ACHN (cell line): ENCODE measurements around the gene CEP170B.
"Not testable (repeated sequence)": the region's sequence is repeated elsewhere in the genome, so short reads cannot be mapped to it uniquely, and the experiment has no call there.

ENCODE experiments used
- DNase-seq: peaks from one replicate; pipeline ENCODE4 v3.0.0-alpha.2; 2015
- in situ Hi-C: cut with HindIII; loops from 2 replicates; pipeline ENCODE4 v1.10.0; 2017; ENCODE audit warnings: low sequenced_read_pairs, low pct_ligation_motif_present, low pct_unique_long_range_greater_than_20kb

The CEP170B gene

GRCh38 chr14:104895786-104896661, 31.0 kb downstream of the CEP170B start:
- in situ Hi-C loops = no loop called here
- no peak for DNase-seq

DNA sequence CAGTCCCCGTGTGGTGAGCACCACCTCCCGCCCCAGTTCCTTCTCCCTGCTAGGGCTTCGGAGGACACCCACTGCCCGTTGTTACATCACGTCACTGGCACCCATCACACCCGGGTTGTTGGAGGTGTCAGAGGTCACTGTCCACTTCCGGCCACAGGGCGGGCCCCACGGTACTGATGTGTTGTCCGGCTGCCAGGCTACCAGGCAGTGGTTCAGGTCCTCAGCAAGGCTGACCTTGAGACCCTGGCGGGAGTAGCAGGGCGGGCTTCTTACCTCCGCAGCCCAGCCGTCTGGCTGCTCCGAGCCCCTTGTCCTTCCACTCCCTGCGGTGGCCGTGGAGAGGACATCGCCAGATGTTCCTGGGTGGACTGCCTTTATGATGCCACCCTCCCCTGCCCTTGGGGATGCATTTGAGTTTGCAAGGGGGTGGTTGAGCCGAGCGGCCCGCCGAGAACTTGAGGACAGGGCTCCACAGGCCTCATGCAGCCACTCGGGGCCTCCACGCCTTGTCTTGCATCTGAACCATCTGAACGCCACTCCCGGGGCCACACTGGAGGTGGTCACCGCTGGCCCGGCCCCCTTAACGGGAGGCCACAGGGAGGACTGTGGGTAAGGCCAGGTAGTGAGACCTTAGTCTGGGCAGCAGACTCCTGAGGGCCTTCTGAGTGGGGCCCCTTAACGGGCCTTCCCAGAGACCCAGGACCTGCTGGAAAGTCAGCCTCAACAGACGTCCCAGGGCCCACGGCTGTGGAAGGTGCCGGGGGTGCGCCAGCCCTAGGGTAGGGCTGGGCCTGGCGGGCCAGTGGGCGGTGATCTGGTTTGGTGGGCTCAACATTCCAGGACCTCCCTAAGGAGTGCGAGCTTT, 32.5 kb downstream of the CEP170B start:
- in situ Hi-C loops = no loop called here
- no peak for DNase-seq

DNA sequence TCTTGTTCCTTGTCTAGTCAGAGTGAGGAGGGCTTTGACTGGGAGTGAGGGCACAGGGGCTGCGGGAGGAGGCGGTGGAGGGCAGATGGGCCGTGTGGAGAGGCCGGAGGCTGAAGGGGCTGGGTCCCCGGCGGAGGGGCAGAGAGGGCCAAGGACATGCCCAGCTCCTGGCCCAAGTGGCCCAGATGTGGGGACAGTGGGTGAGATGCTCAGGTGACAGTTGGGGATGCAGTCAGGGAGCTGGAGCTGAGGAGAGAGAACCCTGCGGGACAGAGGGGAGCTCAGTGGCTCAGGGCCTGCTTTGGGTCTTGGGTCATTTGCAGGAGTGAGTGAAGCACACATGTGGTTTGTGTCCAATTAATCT, 33.1 kb downstream of the CEP170B start:
- in situ Hi-C loops = no loop called here
- DNase-seq = no peak

DNA sequence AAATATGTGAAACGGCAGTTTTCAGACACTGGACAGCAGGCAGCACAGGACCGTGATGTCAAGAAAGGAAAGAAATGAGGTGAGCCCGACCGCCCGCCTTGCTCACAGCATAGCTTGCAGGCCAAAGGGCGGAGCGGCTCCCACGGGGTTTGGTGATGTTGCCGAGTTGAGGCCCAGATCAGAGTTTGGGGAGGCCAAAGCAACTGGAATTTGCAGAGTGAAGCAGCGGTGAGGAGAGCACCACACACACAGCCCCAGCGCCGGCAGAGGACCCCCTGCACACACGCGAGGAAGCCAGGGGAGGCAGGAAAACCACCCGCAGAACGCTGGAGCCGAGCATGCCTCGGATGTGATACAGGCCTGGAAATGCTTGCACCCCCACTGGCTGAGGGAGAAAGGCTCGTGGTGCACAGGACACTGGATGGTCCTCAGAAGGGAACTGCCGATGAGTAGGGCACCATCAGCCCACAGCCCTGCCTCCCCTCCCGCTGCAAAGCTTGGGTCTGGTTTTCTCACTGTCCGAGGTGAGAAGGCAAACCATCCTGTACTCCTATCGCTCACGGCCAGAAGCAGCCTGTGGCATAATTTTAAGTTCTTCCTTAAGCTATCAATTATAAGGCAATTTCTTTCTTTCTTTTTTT, 33.9 kb downstream of the CEP170B start:
- no peak for DNase-seq
- in situ Hi-C loops = no loop called here

GRCh38 chr14:104899781-104900180, 34.7 kb downstream of the CEP170B start:
- no peak for DNase-seq
- in situ Hi-C loops = no loop called here

DNA sequence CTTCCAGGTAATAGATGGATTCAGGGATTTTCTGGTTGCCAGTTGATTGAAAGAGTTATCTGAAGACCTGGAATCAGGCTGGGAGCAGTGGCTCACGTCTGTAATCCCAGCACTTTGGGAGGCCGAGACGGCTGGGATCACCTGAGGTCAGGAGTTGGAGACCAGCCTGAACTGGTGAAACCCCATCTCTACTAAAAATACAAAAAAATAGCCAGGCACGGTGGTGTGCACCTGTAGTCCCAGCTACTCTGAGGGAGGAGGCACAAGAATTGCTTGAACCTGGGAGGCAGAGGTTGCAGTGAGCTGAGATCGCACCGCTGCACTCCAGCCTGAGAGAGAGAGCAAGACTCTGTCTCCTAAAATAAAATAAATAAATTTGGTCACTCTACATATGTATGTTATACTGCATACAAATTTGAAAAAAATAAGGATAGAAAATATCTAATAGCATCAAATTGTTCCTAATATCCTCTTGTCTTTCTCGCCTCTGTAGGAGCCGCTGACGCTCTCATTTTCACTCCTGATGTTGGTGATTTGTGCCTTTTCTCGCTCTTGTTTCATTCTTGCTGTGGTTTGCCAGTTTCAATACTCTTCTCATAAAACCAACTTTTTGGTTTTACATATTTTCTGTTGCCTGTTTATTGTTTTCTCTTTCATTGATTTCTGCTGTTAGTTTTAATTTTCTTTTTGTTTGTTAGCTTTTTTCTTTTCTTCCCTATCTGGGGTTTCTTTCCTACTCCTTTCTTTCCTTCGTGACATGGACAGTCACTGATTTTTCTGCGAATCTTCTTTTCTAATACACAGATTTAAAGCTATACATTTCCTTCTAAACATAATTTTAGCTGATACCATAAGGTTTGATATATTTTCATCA, 35.8 kb downstream of the CEP170B start:
- DNase-seq = no peak
- in situ Hi-C loops = no loop called here

GRCh38 chr14:104903990-104904389, 38.9 kb downstream of the CEP170B start:
- DNase-seq = no peak
- in situ Hi-C loops = no loop called here

DNA sequence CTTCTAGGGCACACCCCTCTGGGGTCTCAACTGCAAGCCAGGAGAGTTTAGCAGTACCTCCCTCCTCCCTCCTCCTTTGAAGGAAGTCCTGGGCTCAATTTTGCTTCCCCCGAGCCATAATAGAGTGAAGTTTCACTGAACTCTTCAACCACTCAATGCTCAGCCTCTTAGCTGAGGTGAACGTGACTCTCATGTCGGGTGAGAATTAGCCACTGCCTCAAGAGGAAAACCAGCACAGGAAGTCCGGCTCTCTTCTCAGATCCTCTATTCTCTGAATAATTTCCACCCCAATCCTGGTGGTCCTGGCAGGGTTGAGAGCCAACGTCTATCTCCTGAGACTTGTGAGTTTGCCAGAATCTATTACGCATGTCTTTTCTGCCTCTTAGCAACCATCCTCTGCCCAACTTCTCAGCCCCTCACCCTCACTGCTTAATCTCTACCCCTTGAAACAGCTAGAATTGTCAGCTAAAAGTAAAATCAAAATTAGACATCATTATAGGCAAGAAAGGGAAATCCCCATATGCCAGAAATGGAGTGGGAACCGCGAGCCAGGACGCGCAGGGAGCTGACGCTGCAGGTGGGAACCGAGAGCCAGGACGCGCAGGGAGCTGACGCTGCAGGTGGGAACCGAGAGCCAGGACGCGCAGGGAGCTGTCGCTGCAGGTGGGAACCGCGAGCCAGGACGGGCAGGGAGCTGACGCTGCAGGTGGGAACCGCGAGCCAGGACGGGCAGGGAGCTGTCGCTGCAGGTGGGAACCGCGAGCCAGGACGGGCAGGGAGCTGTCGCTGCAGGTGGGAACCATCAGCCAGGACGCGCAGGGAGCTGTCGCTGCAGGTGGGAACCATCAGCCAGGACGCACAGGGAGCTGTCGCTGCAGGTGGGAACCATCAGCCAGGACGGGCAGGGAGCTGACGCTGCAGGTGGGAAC, 39.8 kb downstream of the CEP170B start:
- DNase-seq, in situ Hi-C loops: not testable (repeated sequence)

DNA sequence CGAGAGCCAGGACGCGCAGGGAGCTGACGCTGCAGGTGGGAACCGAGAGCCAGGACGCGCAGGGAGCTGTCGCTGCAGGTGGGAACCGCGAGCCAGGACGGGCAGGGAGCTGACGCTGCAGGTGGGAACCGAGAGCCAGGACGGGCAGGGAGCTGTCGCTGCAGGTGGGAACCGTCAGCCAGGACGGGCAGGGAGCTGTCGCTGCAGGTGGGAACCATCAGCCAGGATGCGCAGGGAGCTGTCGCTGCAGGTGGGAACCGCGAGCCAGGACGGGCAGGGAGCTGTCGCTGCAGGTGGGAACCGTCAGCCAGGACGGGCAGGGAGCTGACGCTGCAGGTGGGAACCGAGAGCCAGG, 40.5 kb downstream of the CEP170B start:
- DNase-seq, in situ Hi-C loops: not testable (repeated sequence)

GRCh38 chr14:104908303-104908702, 43.2 kb downstream of the CEP170B start:
- no peak for DNase-seq

GRCh38 chr14:104912053-104912452, 47.0 kb downstream of the CEP170B start:
- DNase-seq = no peak
- in situ Hi-C loops = no loop called here

More at GRCh38 chr14:104908303-104908702, 43.2 kb downstream of the CEP170B start:
- in situ Hi-C loops = no loop called here

GRCh38 chr14:104913435-104913834, 48.4 kb downstream of the CEP170B start:
- no peak for DNase-seq
- in situ Hi-C loops = no loop called here

GRCh38 chr14:104917116-104917515, 52.0 kb downstream of the CEP170B start:
- in situ Hi-C loops = no loop called here
- no peak for DNase-seq

GRCh38 chr14:104917993-104918392, 52.9 kb downstream of the CEP170B start:
- in situ Hi-C loops = no loop called here
- no peak for DNase-seq

- in situ Hi-C loops, DNase-seq: not testable (repeated sequence)
Measured at GRCh38 chr14:104919152-104919992, 54.3 kb downstream of the CEP170B start.

- DNase-seq = no peak
- in situ Hi-C loops = no loop called here
Measured at GRCh38 chr14:104919993-104920315, 54.9 kb downstream of the CEP170B start.
